Body of pancreas (tissue), 4 donors: ENCODE measurements around the gene PRSS8.

Source experiments
- CTCF ChIP-seq, 7 experiments: fragments of 450-650 bp in 4 of 7; fragments of 200-600 bp in 3 of 7; sonication (generic) in 3 of 7; IDR thresholded peaks; one replicate each; pipeline ENCODE4 v1.5.1; 2016 to 2019; ENCODE audit warnings: antibody characterized with exemption in 7 of 7
- POLR2A ChIP-seq, 3 donors: fragments of 450-650 bp; IDR thresholded peaks; one replicate each; pipeline ENCODE4 v1.6.1; 2016; ENCODE audit warnings: antibody characterized with exemption in 3 of 3, mild to moderate bottlenecking in 2 of 3

DNA sequence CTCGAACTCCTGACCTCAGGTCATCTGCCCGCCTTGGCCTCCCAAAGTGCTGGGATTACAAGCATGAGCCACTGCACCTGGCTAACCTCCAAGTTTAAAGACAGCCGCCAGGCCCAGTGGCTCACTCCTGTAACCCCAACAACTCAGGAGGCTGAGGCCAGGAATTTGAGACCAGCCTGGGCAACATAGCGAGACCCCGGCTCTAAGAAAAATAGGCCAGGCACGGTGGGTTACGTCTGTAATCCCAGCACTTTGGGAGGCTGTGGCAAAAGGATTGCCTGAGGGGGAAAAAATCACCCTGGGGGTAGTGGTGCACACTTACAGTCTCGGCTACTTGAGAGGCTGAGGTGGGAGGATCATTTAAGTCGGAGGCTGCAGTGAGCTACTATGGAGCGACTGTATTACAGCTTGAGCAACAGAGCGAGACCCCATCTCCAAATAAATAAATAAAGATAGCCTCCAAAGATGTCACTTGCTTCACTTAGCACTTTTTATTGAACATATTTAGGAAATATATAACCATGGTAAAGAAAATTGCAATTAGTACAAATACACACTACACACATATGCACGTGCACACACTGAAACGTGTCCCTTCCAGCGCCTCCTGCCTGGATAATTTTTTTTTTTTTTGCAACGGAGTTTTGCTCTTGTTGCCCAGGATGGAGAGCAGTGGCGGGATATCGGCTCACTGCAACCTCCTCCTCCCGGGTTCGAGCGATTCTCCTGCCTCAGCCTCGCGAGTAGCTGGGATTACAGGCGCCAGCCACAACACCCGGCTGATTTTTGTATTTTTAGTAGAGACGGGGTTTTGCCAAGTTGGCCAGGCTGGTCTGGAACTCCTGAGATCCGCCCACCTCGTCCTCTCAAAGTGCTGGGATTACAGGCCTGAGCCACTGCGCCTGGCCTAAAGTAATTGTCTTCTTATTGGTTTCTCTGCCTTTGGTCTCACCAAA, 28.7 kb downstream of the PRSS8 start:
- TF ChIP-seq CTCF (IDR thresholded peaks at IDR 0.05) (no peak), POLR2A (IDR thresholded peaks at IDR 0.05) (no peak)
